Kidney epithelial cell (primary cell): ENCODE measurements around the gene MCMBP. TPM values are rescaled to one million over a fixed set of nuclear protein-coding genes. Genes with fewer than 3 reads are reported as not detected.

ENCODE experiments used
- DNase-seq: peaks from one replicate; pipeline ENCODE4 v3.0.0-alpha.2; 2010; ENCODE audit warnings: low read depth
- H3K27me3 ChIP-seq: 2 replicates; pipeline ENCODE4 v1.6.0; 2011; ENCODE audit warnings: low read length; ENCODE audit not compliant: control insufficient read depth, insufficient read depth
- H3K36me3 ChIP-seq: 2 replicates; pipeline ENCODE4 v1.5.1; 2011; ENCODE audit warnings: low read length; ENCODE audit not compliant: control insufficient read depth, insufficient read depth
- H3K4me3 ChIP-seq: 2 replicates; pipeline ENCODE4 v1.5.1; 2011; ENCODE audit warnings: low read depth, mild to moderate bottlenecking, control low read depth, low read length
- CTCF ChIP-seq: IDR thresholded peaks from 2 replicates; pipeline ENCODE4 v1.5.1; 2011; ENCODE audit warnings: mild to moderate bottlenecking, moderate library complexity, low read length, control low read depth, inconsistent platforms; ENCODE audit not compliant: insufficient read depth, poor library complexity, severe bottlenecking
- total RNA-seq: library from RNA; depleted of rRNA; stranded (reverse); fragments of >200 nt; gene quantifications from 2 replicates; pipeline ENCODE4 v1.2.3, GENCODE V29; 2015

MCMBP gene
- total RNA-seq, 1 donor from 2014 or later, result 45.2 TPM

DNA sequence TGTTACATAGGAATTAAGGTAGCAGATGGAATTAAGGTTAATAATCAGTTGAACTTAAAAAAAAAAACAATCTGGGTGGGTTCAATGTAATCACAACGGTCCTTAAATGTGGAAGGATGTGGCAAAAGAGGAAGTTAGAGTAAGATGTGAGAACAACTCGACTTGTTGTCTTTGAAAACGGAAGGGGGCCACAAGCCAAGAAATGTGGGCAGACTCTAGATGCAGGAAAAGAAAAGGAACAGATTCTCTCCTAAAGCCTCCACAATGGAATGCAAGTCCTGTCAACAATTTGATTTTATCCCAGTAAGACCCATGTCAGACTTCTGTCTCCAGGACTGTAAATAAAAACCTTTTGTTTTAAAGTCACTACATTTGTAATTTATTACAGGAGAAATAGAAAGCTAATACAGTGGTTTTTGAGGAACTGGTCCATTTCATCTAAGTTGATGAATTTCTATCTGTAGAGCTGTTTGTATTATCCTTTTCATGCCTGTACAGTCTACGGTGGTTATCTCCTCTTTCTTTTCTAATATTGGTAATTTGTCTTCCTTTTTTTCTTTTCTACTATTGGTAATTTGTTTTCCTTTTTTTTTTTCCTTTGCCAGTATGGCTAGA, 8.6 kb downstream of the MCMBP start:
- H3K4me3 ChIP-seq, result no peak overlapping the region

DNA sequence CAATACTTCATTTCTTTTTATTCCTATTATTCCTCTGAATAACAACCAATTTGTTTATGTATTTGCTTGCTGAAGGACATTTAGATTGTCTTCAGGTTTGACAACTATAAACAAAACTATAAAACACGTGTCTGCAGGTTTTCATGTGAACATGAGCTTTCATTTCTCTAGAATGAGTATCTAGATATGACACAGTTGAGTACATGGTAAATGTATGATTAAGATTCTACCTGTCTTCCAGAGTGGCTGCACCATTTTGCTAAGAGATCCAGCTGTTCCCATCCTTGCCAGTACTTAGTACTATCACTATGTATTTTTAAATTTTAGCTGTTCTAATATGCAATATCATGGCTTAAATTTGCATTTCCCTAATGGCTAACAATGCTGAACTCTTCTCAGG, 10.1 kb downstream of the MCMBP start:
- H3K27me3 ChIP-seq, result no peaks in the 10 kb centered on the region
- no peaks in the 10 kb centered on the region for H3K36me3 ChIP-seq
- no peak overlapping the region for H3K4me3 ChIP-seq
- DNase-seq, result no peak
- TF ChIP-seq CTCF, result no peak

More for the DNA sequence above, 8.6 kb downstream of the MCMBP start:
- Histone ChIP-seq H3K27me3 (no peaks in the 10 kb centered on the region), H3K36me3 (no peaks in the 10 kb centered on the region)
- no peak for DNase-seq
- TF ChIP-seq CTCF, result no peak

- TF ChIP-seq CTCF, result no peak
- H3K4me3 ChIP-seq, result no peak overlapping the region
- H3K36me3 ChIP-seq, result no peaks in the 10 kb centered on the region
- H3K27me3 ChIP-seq, result no peaks in the 10 kb centered on the region
- DNase-seq, result no peak
These were observed 11.6 kb downstream of the MCMBP start for GRCh38 chr10:119860866-119861607.

DNA sequence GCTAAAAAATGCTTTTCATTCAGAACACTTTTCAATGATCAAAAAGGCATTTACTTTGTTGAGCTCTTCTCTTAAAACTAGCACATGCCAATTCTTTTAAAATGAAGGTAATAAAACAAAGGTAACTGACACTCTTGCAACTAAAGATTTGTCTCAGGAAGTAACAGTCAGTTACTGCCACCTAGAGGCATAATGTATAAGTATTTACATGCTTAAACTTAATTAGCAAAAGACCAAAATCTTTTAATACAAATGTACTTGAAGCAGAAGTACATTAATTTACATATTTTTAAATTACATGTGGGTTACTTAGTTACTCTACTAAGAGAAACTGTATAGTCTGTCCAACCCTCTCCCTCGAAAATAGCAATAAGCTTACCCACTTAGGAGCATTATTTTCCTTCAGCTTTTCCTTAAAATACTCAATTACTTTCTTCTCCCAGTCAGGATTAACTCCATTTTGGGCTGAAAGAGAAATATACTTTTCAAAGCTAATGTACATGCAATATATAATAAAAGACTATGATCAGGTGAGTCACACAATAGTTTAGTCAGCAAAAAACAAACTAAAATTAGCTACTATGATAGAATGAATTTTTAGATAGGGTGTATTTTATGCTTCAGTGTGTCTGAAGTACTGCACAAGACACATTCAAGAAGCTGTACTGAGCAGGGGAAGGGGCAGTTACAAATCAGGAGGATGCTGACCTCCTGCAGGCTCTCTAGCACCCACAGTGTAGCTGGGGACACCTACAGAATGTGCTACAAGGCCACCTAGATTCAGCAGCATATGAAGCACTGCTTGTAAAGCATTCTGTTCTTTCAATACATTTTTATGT, 13.0 kb downstream of the MCMBP start:
- no peaks in the 10 kb centered on the region for H3K27me3 ChIP-seq
- peak; percentile 39 for TF ChIP-seq CTCF
- no peaks in the 10 kb centered on the region for H3K36me3 ChIP-seq
- peak; percentile 21 for DNase-seq
- H3K4me3 ChIP-seq, result no peak overlapping the region

DNA sequence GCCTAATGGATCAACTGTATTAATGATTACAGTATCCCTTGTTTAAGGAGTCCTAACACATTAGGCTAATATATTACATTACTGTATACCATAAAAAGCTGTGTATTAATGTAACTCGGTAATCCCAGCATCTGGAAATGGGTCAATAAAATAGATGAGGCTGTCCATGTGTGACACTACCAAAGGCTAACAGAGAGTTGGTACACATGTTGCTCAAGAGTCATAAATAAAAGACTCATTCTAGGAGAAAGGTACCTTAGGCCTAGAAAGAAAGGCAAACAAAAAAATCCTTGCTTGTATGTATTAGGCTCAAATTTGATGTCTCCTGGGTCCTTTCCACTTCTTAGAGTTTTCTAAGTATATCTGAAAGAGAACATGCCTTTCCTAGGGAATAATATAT, 14.6 kb downstream of the MCMBP start:
- DNase-seq, result no peak
- TF ChIP-seq CTCF, result no peak
- Histone ChIP-seq H3K27me3 (no peaks in the 10 kb centered on the region), H3K4me3 (no peak overlapping the region), H3K36me3 (no peaks in the 10 kb centered on the region)
